HepG2 (cell line): ENCODE data around the gene DDX17. TPM values are rescaled to one million over a fixed set of nuclear protein-coding genes. Genes with fewer than 3 reads are reported as not detected.

ENCODE experiments used
- IKZF4 ChIP-seq: sonication (generic); formaldehyde crosslinking; IDR thresholded peaks from 2 replicates; pipeline ENCODE4 v1.5.1; 2020; ENCODE audit warnings: borderline replicate concordance, mild to moderate bottlenecking, low read depth, missing genetic modification reagents; ENCODE audit errors: not compliant biosample characterization
- ZNF256 ChIP-seq: sonication (generic); formaldehyde crosslinking; conservative IDR thresholded peaks from 2 replicates; pipeline ENCODE4 v1.4.0; 2020; ENCODE audit warnings: missing genetic modification reagents
- polyA plus RNA-seq, 8 experiments: library from polyadenylated mRNA; depleted of rRNA in 3 of 8; stranded (reverse) in 7 of 8; unstranded in 1 of 8; fragments of >200 nt; fragmentation: Illumina TruSeq in 4 of 8; extraction: Trizol in 4 of 8; gene quantifications; 2 replicates each; pipeline versions ENCODE4 v1.2.1 to v1.2.3, GENCODE V29; 2011 to 2016; ENCODE audit warnings: low read depth in 4 of 8, missing spikeins in 1 of 8, mixed read lengths in 1 of 8; ENCODE audit not compliant: insufficient read depth in 1 of 8
- total RNA-seq, 5 experiments: library from RNA; depleted of rRNA; stranded (reverse); fragments of >200 nt; fragmentation: Illumina TruSeq; extraction: Trizol; gene quantifications; 2 replicates each; pipeline ENCODE4 v1.2.3, GENCODE V29; 2016; ENCODE audit warnings: low read depth in 1 of 5
- TF ChIP-seq, protein P1 (sequence below): sonication (generic); formaldehyde crosslinking; IDR thresholded peaks from 2 replicates; pipeline ENCODE4 v1.5.0; 2020; ENCODE audit warnings: missing genetic modification reagents, mild to moderate bottlenecking, borderline replicate concordance
- TF ChIP-seq, protein P2 (sequence below): sonication (generic); formaldehyde crosslinking; IDR thresholded peaks from 2 replicates; pipeline ENCODE4 v1.8.0; 2022; ENCODE audit warnings: missing genetic modification reagents, mild to moderate bottlenecking, inconsistent platforms, borderline replicate concordance
- TF ChIP-seq, protein P3 (sequence below): sonication (generic); formaldehyde crosslinking; IDR thresholded peaks from 2 replicates; pipeline ENCODE4 v1.5.0; 2020; ENCODE audit warnings: mild to moderate bottlenecking, missing genetic modification reagents, borderline replicate concordance
- TF ChIP-seq, protein P4 (sequence below): sonication (generic); formaldehyde crosslinking; IDR thresholded peaks from 2 replicates; pipeline ENCODE4 v1.4.0; 2020; ENCODE audit warnings: mild to moderate bottlenecking, low read depth, missing genetic modification reagents

DDX17 gene
- total and polyA plus RNA-seq, 2 of the 13 experiments (the other 11 are each of a cell fraction or from before 2014, with no cell fraction given) = 238 to 344 TPM

DNA sequence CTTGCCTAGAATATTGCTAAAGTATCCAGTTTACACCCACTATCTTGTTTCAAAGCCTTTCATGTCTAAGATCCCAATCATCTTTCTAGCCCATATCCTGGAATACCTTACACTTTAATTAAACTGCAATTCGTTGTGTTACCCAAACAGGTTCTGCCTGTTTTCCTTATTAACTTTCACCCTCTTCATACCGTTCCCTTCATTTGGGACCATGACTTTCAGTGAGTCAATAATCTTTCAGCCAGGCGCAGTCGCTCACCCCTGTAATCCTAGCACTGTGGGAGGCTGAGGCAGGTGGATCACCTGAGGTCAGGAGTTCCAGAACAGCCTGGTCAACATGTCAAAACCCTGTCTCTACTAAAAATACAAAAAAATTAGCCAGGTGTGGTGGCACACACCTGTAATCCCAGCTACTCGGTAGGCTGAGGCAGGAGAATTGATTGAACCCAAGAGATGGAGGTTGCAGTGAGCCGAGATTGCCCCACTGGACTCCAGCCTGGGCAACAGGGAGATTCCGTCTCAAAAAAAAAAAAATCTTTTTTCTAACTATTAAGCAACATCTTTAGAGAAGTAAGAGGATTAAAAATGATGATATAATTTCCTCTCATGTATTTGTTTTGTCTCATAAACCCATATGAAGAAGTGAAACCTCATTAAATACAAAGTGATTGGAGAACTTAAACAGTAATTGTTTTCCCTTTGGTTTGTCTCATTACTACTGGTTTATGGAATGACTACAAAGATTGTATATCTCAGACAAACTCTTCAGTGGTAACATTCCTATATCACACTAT, 43.2 kb upstream of the DDX17 start (continued):
- TF ChIP-seq, protein P1, sequence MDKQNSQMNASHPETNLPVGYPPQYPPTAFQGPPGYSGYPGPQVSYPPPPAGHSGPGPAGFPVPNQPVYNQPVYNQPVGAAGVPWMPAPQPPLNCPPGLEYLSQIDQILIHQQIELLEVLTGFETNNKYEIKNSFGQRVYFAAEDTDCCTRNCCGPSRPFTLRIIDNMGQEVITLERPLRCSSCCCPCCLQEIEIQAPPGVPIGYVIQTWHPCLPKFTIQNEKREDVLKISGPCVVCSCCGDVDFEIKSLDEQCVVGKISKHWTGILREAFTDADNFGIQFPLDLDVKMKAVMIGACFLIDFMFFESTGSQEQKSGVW (CRISPR knock-in tag) = no peak
- no peak for TF ChIP-seq IKZF4 (CRISPR knock-in tag)
- TF ChIP-seq, protein P2, sequence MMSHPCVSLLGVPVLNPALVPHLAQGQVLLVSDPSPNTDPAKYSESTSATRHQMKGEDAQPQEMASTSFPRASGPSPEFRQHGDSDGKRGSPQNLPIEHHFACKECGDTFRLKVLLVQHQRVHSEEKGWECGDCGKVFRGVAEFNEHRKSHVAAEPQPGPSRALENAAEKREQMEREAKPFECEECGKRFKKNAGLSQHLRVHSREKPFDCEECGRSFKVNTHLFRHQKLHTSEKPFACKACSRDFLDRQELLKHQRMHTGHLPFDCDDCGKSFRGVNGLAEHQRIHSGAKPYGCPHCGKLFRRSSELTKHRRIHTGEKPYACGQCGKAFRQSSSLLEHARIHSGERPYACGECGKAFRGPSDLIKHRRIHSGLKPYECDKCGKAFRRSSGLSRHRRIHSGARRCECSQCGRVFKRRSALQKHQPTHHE = no peak
- TF ChIP-seq, protein P3, sequence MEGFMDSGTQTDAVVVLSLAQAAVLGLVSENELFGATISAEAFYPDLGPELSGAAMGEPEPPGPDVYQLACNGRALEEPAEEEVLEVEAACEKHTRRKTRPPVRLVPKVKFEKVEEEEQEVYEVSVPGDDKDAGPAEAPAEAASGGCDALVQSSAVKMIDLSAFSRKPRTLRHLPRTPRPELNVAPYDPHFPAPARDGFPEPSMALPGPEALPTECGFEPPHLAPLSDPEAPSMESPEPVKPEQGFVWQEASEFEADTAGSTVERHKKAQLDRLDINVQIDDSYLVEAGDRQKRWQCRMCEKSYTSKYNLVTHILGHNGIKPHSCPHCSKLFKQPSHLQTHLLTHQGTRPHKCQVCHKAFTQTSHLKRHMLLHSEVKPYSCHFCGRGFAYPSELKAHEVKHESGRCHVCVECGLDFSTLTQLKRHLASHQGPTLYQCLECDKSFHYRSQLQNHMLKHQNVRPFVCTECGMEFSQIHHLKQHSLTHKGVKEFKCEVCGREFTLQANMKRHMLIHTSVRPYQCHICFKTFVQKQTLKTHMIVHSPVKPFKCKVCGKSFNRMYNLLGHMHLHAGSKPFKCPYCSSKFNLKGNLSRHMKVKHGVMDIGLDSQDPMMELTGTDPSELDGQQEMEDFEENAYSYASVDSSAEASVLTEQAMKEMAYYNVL (CRISPR knock-in tag) = no peak
- TF ChIP-seq, protein P4, sequence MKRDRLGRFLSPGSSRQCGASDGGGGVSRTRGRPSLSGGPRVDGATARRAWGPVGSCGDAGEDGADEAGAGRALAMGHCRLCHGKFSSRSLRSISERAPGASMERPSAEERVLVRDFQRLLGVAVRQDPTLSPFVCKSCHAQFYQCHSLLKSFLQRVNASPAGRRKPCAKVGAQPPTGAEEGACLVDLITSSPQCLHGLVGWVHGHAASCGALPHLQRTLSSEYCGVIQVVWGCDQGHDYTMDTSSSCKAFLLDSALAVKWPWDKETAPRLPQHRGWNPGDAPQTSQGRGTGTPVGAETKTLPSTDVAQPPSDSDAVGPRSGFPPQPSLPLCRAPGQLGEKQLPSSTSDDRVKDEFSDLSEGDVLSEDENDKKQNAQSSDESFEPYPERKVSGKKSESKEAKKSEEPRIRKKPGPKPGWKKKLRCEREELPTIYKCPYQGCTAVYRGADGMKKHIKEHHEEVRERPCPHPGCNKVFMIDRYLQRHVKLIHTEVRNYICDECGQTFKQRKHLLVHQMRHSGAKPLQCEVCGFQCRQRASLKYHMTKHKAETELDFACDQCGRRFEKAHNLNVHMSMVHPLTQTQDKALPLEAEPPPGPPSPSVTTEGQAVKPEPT (CRISPR knock-in tag) = no peak
- no peak for TF ChIP-seq ZNF256
